Lower leg skin (tissue), 3 donors: ENCODE measurements around the gene SPTLC2.

ENCODE experiments used
- POLR2A ChIP-seq, 2 donors: fragments of 450-650 bp; IDR thresholded peaks; one replicate each; pipeline ENCODE4 v1.6.1; 2016 to 2017; ENCODE audit warnings: antibody characterized with exemption in 2 of 2, mild to moderate bottlenecking in 1 of 2, moderate library complexity in 1 of 2
- TF ChIP-seq, protein P1 (sequence below), 3 donors: fragments of 450-650 bp; IDR thresholded peaks; one replicate each; pipeline ENCODE4 v1.5.1; 2016; ENCODE audit warnings: antibody characterized with exemption in 3 of 3, mild to moderate bottlenecking in 3 of 3, moderate library complexity in 2 of 3

DNA sequence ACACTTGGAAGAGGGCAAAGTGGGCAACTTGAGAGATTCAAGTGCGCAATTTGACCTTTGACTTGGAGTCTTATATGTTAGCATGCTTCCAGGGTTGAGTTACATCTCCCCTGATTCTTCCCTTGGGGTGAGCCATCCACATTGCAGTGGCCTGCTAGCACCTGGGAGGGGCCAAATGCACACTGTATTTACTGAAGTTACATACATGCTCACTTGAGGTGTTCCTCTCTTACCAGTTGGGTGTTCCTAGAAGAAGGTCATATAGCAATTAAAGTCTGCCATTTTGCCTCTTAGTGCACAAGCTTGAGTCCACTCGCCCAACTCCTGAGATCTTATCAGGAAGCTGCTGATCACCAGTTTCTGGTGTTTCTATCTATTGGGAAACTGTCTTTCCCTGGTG, 13.7 kb upstream of the SPTLC2 start:
- TF ChIP-seq POLR2A (IDR thresholded peaks at IDR 0.05): no peak
- TF ChIP-seq, protein P1, sequence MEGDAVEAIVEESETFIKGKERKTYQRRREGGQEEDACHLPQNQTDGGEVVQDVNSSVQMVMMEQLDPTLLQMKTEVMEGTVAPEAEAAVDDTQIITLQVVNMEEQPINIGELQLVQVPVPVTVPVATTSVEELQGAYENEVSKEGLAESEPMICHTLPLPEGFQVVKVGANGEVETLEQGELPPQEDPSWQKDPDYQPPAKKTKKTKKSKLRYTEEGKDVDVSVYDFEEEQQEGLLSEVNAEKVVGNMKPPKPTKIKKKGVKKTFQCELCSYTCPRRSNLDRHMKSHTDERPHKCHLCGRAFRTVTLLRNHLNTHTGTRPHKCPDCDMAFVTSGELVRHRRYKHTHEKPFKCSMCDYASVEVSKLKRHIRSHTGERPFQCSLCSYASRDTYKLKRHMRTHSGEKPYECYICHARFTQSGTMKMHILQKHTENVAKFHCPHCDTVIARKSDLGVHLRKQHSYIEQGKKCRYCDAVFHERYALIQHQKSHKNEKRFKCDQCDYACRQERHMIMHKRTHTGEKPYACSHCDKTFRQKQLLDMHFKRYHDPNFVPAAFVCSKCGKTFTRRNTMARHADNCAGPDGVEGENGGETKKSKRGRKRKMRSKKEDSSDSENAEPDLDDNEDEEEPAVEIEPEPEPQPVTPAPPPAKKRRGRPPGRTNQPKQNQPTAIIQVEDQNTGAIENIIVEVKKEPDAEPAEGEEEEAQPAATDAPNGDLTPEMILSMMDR (IDR thresholded peaks at IDR 0.05): no peak
